A172 (cell line): ENCODE results near the gene UROC1. TPM values are rescaled to one million over a fixed set of nuclear protein-coding genes. Genes with fewer than 3 reads are reported as not detected.
A peak's percentile ranks its signal among the peaks of the same experiment; 100 is the strongest.

Experiments used
- DNase-seq: peaks from one replicate; pipeline ENCODE4 v3.0.0-alpha.2; 2015; ENCODE audit warnings: low spot score
- total RNA-seq: library from RNA; depleted of rRNA; stranded (reverse); fragments of >200 nt; shearing (Covaris generic); gene quantifications from 2 replicates; pipeline ENCODE4 v1.2.3, GENCODE V29; 2014

Gene UROC1
- total RNA-seq, 1 experiment from 2014 or later = not detected

- no peak for DNase-seq
Observed at GRCh38 chr3:126516152-126516935, 1.2 kb downstream of the UROC1 start.

DNA sequence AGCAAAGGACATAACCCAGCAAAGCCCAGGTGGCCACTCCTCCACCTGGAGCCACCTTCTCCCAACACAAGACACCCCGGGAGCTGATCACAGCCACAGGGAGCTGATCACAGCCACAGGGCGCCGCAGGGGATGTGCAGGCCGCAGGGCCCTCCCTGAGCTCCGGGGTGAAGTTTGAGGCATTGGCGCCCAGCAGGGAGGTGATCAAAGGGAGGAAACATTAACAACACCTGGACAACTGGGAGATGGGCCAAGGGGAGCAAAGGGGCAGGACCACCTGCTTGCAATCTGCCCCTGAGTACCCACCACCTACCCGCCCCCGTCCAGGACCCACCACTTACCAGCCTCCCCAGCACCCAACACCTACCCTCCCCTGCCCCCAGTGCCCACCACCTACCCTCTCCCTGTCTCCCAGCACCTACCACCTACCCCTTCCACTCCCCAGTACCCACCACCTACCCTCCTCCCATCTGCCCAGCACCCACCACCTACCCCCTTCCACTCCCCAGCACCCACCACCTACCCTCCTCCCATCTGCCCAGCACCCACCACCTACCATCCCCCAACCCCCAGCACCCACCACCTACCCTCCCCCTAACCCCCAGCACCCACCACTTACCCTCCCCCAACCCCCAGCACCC is 2.4 kb downstream of the UROC1 start:
- DNase-seq = no peak

DNA sequence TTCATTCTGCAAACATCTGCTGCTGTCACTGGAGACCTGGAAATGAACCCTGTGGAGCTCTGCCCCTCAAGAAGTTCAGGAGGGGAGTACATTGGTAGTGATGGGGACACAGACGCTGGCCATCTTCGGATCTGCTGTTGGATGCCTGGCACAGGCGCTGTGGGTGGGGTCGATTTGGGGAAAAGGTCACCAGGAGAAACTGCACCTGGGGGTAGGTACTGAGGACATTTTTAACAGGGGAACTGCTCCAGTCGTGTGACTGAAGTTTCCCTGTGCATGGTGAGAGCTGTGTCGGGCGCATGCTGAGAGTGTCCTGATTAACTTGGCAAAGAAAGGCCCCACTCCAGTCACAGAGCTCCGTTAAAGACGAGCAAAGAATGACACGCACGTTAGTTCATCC is 3.4 kb downstream of the UROC1 start:
- DNase-seq = no peak

- DNase-seq = no peak
Observed at GRCh38 chr3:126512916-126513650, 4.5 kb downstream of the UROC1 start.

DNA sequence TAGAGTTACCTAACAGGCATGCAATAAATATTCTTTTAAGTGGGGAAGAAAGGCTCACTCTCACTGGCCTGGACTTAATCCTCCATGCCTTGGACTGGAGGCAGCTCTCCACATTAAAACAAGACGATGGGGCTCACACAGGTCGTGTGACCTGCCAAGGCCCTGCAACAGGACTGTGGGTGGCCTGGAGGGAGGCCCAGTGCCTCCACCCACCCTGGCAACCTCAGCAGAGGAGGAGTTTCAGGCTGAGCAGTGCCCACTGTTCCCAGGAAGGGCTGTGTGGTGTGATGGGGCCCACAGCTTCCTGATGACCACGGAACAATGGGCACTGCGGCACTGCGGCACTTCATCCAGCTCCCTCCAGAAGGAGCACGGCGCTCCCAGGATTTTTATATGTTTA is 5.5 kb downstream of the UROC1 start:
- DNase-seq = peak; percentile 19

- DNase-seq = no peak
Observed at GRCh38 chr3:126511291-126511690, 6.3 kb downstream of the UROC1 start.

GRCh38 chr3:126510308-126510910 is 7.2 kb downstream of the UROC1 start:
- DNase-seq = no peak

DNA sequence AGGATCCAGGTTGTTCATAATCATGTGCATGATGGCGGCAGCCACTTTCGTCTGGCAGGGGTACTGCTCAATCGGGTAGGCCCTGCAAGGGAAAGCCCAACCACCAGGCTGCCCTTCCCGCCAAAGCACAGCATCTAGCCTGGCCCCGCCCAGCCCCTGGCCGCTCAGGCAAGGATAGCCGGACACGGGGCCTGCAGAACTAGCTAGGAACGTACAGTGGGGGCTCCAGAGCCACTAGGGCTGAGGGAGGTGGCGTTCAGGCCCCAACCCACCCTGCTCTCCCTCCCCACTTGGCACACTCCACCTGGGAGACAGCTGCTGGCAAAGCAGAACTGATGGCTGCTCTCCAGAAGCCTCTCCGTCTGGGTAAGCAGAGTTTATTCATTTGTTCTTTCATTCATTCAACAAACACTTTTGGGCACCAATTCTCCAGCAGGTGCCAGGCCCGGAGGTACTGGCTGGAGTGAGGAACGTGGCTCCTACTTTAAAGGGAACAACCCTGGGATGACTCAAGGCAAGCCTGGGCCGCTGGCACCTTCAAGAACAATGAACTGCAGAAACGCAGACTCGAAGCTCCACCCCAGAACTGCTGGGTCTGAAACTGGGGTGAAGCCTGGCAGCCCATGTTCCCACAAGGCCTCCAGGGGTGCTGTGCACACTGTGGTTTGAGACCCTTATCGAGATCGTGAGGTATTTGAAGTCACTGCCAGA is 7.8 kb downstream of the UROC1 start:
- DNase-seq = peak; percentile 13

GRCh38 chr3:126508564-126508964 is 9.0 kb downstream of the UROC1 start:
- DNase-seq = peak; percentile 77

- DNase-seq = no peak
Observed at GRCh38 chr3:126507886-126508285, 9.7 kb downstream of the UROC1 start.

GRCh38 chr3:126503701-126504100 is 13.9 kb downstream of the UROC1 start:
- no peak for DNase-seq

DNA sequence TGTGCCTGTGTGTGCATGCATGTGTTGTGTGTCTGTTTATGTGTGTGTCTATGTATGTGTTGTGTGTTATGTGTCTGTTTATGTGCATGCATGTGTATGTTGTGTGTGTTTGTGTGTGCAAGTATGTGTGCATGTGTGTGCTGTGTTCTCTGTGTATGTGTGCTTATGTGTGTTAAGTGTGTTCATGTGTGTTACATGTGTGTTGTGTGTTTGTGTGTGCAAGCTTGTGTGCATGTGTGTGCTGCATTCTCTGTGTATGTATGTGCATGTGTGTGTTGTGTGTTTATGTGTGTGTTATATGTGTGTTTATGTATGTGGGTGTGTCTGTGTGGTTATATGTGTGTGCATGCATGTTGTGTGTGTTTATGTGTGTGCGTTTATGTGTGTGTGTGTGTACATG is 14.9 kb downstream of the UROC1 start:
- no peak for DNase-seq

DNA sequence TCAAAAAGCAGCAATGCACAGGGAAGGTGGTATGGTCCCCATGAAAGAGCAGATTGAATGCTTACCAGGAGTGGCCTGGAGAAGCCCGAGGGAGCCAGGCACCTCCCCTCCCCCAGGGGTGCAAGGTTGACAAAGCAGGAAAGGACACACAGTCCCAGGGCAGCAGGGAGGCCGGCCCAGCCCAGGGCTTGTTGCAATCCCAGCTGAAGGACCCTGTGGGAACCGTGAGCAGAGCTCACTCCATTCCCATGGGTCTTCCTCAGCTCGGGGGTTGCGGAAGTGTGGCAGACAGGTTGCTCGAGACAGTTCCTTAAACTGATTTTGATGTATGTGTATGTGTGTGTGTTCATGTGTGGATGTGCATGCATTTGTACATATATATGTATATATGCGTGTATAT is 15.8 kb downstream of the UROC1 start:
- DNase-seq = no peak

- DNase-seq = no peak
Observed at GRCh38 chr3:126501054-126501453, 16.5 kb downstream of the UROC1 start.

DNA sequence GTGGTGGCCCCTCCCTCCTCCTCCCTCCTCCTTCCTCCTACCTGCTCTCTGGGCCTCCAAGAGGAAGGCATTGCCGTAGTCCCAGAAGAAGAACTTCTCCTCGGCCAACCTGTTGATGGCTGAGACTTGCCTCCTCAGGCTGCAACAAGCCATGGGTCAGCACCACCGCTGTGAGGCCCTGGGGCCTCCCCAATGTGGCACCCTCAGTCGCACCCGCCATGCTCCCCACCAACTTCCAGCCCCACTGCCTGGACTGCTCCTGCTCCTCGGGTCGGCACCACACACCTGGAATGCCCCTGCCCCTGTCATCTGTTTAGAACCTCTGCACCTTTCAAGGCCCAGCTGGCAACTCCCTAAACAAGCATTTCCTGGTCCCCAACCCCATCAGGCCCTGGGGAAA is 17.6 kb downstream of the UROC1 start:
- DNase-seq = no peak

- DNase-seq = no peak
Observed at GRCh38 chr3:126499401-126499800, 18.2 kb downstream of the UROC1 start.

DNA sequence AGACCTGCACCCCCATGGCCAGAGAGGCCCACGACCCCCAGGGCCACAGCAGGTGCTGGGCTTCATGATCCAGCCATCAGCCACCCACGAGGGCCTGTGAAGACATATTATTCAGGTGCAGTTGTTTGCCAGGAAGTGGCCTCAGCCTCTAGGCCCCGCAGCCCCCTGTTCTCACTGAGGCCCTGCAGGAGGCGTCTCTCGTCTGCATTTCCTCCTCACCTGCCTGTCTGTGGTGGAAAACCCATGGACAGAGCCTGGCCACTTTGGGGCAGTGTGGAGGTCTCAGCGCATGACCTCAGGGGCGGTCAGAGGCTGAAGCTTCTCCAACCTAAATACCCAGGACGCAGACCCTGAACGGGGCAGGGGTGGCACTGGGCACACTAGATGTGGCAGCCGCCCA is 18.6 kb downstream of the UROC1 start:
- DNase-seq = no peak

DNA sequence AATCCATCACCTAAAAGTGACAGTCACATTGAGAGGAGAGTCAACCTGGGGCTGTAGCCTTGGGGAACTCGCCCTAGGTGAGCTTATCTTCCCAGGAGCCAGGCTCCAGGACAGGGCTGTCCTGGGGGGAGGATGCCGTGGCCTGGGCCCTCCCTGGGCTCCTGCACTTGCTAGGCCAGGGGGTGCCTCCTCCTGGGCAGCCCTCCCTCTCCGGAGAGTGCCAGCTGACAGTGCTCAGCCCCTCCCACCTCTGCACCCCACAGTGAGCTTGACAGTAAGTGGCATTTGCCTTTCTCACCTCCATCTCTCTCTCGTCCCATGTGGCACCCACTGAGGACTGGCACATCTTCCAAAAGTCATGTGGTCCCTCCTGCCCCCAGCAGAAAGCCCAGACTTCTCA is 19.1 kb downstream of the UROC1 start:
- DNase-seq = no peak

GRCh38 chr3:126497956-126498355 is 19.6 kb downstream of the UROC1 start:
- no peak for DNase-seq

- DNase-seq = no peak
Observed at GRCh38 chr3:126496894-126497850, 20.4 kb downstream of the UROC1 start.

GRCh38 chr3:126495786-126496185 is 21.8 kb downstream of the UROC1 start:
- DNase-seq = no peak
